Measurements from ENCODE around the gene PHLDB3.
"Not testable (repeated sequence)": the region's sequence is repeated elsewhere in the genome, so short reads cannot be mapped to it uniquely, and the experiment has no call there.

PHLDB3 gene

DNA sequence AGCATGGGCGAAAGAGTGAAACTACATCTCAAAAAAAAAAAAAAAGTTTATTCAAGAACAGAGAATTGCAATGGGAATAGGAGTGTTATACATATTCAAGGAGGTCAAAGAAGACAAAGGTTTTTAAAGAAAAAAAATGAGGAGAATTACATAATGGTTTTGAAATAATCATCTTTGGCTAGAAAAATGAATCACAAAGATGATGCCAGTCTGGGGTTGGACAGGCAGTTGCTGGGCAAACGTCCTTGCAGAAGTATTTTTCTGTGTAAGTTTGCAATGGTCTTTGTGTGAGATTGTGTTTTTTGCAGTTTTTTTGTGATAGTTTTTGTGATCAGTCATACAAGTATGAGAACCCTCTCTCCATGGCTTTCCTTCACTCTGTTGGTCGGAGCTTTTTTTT is 62.8 kb downstream of the PHLDB3 start:
- H3K27ac ChIP-seq, result no peak overlapping the region
- no peak for DNase-seq (ENCODE audit: low read depth, low spot score)

DNA sequence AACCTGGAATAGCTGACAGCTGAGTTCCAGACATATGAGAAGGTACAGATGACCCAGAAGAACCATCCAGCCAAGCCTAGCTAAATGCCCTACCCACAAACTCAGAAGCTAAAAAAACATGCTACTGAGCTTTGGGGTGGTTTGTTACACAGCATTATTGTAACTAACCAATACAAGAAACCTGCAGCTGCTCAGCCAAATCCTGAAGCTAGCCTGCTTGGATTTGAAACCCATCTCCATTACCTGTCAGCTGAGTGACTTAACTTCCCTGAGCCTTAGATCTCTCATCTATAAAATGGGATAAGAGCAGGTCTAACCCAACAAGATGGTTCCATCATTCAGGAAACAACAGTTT is 64.9 kb downstream of the PHLDB3 start:
- H3K9me3 ChIP-seq (ENCODE audit: low read depth, low read length), result no peaks in the 10 kb centered on the region
- H3K4me3 ChIP-seq, result no peak overlapping the region
- H3K36me3 ChIP-seq (ENCODE audit: insufficient read depth, low read length), result no peaks in the 10 kb centered on the region
- no peak for TF ChIP-seq POLR2AphosphoS5 (IDR thresholded peaks at IDR 0.05; ENCODE audit: borderline replicate concordance, low read depth, low read length)
- TF ChIP-seq FOXP2 (optimal IDR thresholded peaks at IDR 0.05; ENCODE audit: control extremely low read depth, extremely low read length, insufficient read depth), result no peak
- TF ChIP-seq EZH2 (IDR thresholded peaks at IDR 0.05), result no peak
- H3K9ac ChIP-seq (ENCODE audit: insufficient read length), result no peak overlapping the region
- no peak overlapping the region for H3K27ac ChIP-seq
- no peak for DNase-seq (ENCODE audit: low read depth, low spot score)

More for the DNA sequence above, 62.8 kb downstream of the PHLDB3 start:
- Histone ChIP-seq H3K9me3 (ENCODE audit: low read depth, low read length) (no peaks in the 10 kb centered on the region), H3K36me3 (ENCODE audit: insufficient read depth, low read length) (no peaks in the 10 kb centered on the region), H3K4me3 (no peak overlapping the region), H3K9ac (ENCODE audit: insufficient read length) (no peak overlapping the region)
- no peak for TF ChIP-seq EZH2 (IDR thresholded peaks at IDR 0.05)
- no peak for TF ChIP-seq FOXP2 (optimal IDR thresholded peaks at IDR 0.05; ENCODE audit: control extremely low read depth, extremely low read length, insufficient read depth)
- TF ChIP-seq POLR2AphosphoS5 (IDR thresholded peaks at IDR 0.05; ENCODE audit: borderline replicate concordance, low read depth, low read length), result no peak

- H3K9me3 ChIP-seq (ENCODE audit: low read depth, low read length), result no peaks in the 10 kb centered on the region
- DNase-seq (ENCODE audit: low read depth, low spot score), result no peak
- H3K36me3 ChIP-seq (ENCODE audit: insufficient read depth, low read length), result no peaks in the 10 kb centered on the region
- H3K27ac ChIP-seq, result no peak overlapping the region
- no peak overlapping the region for H3K9ac ChIP-seq (ENCODE audit: insufficient read length)
- H3K4me3 ChIP-seq, result no peak overlapping the region
- TF ChIP-seq POLR2AphosphoS5 (IDR thresholded peaks at IDR 0.05; ENCODE audit: borderline replicate concordance, low read depth, low read length) (no peak), FOXP2 (optimal IDR thresholded peaks at IDR 0.05; ENCODE audit: control extremely low read depth, extremely low read length, insufficient read depth) (no peak)
Observed at GRCh38 chr19:43439032-43439708, 65.4 kb downstream of the PHLDB3 start.

DNA sequence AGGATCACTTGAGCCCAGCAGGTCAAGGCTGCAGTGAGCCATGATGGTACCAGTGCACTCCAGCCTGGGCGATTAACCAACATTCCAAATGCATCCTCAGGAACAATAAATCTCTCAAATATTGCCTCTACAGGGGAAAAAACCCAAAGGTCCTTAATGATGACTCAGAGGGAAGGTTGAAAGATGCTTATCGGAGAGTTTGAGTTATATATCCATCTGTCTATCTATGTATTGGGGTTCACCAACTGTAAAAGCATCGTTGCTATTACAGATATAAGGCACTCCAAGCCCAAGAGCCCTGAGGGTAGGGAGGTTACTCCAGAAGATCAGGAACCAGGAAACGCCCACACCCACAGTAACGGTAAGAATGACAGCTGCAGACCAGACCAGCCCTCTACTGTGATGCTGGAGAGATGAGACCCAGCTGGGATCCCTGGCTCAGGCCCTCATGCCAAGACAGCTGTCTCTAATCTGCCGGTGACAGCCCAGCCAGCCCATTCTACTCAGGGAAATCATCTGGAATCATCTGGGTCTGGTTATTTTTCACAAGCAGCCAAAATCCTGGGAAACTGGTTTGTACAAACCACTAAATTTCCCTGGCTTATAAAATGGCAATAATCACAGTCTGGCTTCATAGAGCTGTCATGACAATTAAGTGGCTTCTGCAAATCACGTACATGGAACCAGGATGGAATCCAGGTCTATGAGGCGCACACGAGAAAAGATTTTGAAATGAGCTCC is 66.1 kb downstream of the PHLDB3 start:
- no peaks in the 10 kb centered on the region for H3K36me3 ChIP-seq (ENCODE audit: insufficient read depth, low read length)
- no peak overlapping the region for H3K9ac ChIP-seq (ENCODE audit: insufficient read length)
- TF ChIP-seq EZH2 (IDR thresholded peaks at IDR 0.05) (no peak), POLR2AphosphoS5 (IDR thresholded peaks at IDR 0.05; ENCODE audit: borderline replicate concordance, low read depth, low read length) (no peak), FOXP2 (optimal IDR thresholded peaks at IDR 0.05; ENCODE audit: control extremely low read depth, extremely low read length, insufficient read depth) (no peak)
- H3K4me3 ChIP-seq, result no peak overlapping the region
- H3K27ac ChIP-seq, result no peak overlapping the region
- DNase-seq (ENCODE audit: low read depth, low spot score), result no peak
- no peaks in the 10 kb centered on the region for H3K9me3 ChIP-seq (ENCODE audit: low read depth, low read length)

DNA sequence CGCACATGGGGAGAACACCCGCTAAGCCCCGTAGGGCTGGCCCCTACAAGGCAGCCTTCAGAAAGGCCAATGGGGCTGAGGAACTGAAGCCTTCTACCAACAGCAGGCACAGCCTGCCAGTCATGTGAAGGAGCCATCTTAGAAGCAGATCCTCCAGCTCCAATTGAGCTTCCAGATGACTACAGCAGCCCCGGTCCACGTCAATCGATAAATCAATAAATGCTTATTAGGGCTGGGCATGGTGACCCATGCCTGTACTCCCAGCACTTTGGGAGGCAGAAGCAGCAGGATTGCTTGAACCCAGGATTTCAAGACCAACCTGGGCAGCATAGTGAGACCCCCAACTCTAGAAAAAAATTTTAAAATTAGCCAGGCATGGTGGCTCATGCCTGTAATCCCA is 66.8 kb downstream of the PHLDB3 start:
- no peak for DNase-seq (ENCODE audit: low read depth, low spot score)
- Histone ChIP-seq H3K9me3 (ENCODE audit: low read depth, low read length) (no peaks in the 10 kb centered on the region), H3K9ac (ENCODE audit: insufficient read length) (no peak overlapping the region), H3K27ac (no peak overlapping the region), H3K36me3 (ENCODE audit: insufficient read depth, low read length) (no peaks in the 10 kb centered on the region), H3K4me3 (no peak overlapping the region)
- no peak for TF ChIP-seq EZH2 (IDR thresholded peaks at IDR 0.05)
- TF ChIP-seq FOXP2 (optimal IDR thresholded peaks at IDR 0.05; ENCODE audit: control extremely low read depth, extremely low read length, insufficient read depth), result no peak
- TF ChIP-seq POLR2AphosphoS5 (IDR thresholded peaks at IDR 0.05; ENCODE audit: borderline replicate concordance, low read depth, low read length), result no peak

GRCh38 chr19:43437284-43437683 is 67.3 kb downstream of the PHLDB3 start:
- H3K9me3 ChIP-seq (ENCODE audit: low read depth, low read length); H3K4me3 ChIP-seq; H3K9ac ChIP-seq (ENCODE audit: insufficient read length); H3K36me3 ChIP-seq (ENCODE audit: insufficient read depth, low read length); DNase-seq (ENCODE audit: low read depth, low spot score); H3K27ac ChIP-seq: not testable (repeated sequence)

DNA sequence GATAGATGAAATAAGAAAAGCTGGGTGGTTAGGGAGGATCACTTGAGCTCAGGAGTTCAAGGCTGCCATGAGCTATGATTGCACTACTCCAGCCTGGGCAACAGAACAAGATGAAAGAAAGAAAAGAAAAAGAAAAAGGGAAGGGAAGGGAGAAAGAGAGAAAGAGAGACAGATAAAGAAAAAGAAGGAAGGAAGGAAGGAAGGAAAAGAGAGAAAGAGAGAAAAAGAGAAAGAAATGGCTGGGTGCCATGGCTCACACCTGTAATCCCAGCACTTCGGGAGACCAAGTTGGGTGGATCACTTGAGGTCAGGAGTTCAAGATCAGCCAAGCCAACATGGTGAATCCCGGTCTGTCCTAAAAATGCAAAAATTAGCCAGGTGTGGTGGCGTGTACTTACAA is 68.8 kb downstream of the PHLDB3 start:
- H3K4me3 ChIP-seq, result no peak overlapping the region
- no peak for TF ChIP-seq POLR2AphosphoS5 (IDR thresholded peaks at IDR 0.05; ENCODE audit: borderline replicate concordance, low read depth, low read length)
- no peak for TF ChIP-seq EZH2 (IDR thresholded peaks at IDR 0.05)
- no peak for TF ChIP-seq FOXP2 (optimal IDR thresholded peaks at IDR 0.05; ENCODE audit: control extremely low read depth, extremely low read length, insufficient read depth)
- DNase-seq (ENCODE audit: low read depth, low spot score), result no peak

DNA sequence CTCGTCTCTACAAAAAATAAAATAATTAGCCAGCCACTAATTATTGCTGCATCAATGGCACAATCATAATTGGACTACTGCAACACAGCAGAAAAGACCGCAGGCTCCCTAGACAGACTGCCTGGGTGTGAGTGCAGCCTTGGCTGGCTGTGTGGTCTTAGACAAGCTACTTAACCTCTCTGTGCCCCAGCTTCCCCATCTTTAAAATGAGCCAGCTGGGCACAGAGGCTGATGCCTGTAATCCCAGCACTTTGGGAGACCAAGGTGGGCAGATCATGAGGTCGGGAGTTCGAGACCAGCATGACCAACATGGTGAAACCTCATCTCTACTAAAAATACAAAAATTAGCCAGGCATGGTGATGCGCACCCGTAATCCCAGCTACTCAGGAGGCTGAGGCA is 70.9 kb downstream of the PHLDB3 start:
- no peak for TF ChIP-seq POLR2AphosphoS5 (IDR thresholded peaks at IDR 0.05; ENCODE audit: borderline replicate concordance, low read depth, low read length)
- no peak for TF ChIP-seq FOXP2 (optimal IDR thresholded peaks at IDR 0.05; ENCODE audit: control extremely low read depth, extremely low read length, insufficient read depth)
- no peak for TF ChIP-seq EZH2 (IDR thresholded peaks at IDR 0.05)
- Histone ChIP-seq H3K9me3 (ENCODE audit: low read depth, low read length) (no peaks in the 10 kb centered on the region), H3K27ac (no peak overlapping the region), H3K36me3 (ENCODE audit: insufficient read depth, low read length) (no peaks in the 10 kb centered on the region), H3K9ac (ENCODE audit: insufficient read length) (no peak overlapping the region), H3K4me3 (no peak overlapping the region)
- no peak for DNase-seq (ENCODE audit: low read depth, low spot score)

More for the DNA sequence above, 68.8 kb downstream of the PHLDB3 start:
- Histone ChIP-seq H3K9ac (ENCODE audit: insufficient read length) (no peak overlapping the region), H3K27ac (no peak overlapping the region), H3K9me3 (ENCODE audit: low read depth, low read length) (no peaks in the 10 kb centered on the region), H3K36me3 (ENCODE audit: insufficient read depth, low read length) (no peaks in the 10 kb centered on the region)

DNA sequence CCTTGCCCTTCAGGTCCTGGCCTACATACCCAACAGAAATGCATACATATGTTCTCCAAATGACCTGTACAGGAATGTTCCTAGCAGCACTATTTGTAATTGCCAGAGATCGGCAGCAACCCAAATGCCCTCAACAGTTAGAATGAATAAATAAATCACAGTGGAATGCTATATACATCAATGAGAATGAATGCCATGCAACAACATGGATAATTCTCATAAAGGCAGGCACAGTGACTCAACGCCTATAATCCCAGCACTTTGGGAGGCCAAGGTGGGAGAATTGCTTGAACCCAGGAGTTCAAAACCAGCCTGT is 71.2 kb downstream of the PHLDB3 start:
- Histone ChIP-seq H3K9me3 (ENCODE audit: low read depth, low read length) (no peaks in the 10 kb centered on the region), H3K9ac (ENCODE audit: insufficient read length) (no peak overlapping the region), H3K4me3 (no peak overlapping the region), H3K36me3 (ENCODE audit: insufficient read depth, low read length) (no peaks in the 10 kb centered on the region), H3K27ac (no peak overlapping the region)
- DNase-seq (ENCODE audit: low read depth, low spot score), result no peak
- no peak for TF ChIP-seq FOXP2 (optimal IDR thresholded peaks at IDR 0.05; ENCODE audit: control extremely low read depth, extremely low read length, insufficient read depth)
- no peak for TF ChIP-seq POLR2AphosphoS5 (IDR thresholded peaks at IDR 0.05; ENCODE audit: borderline replicate concordance, low read depth, low read length)
- no peak for TF ChIP-seq EZH2 (IDR thresholded peaks at IDR 0.05)

Data from SK-N-MC (cell line).